Head of caudate nucleus (tissue), 42 donors: ENCODE results near the gene TYW1B.
"Not testable (repeated sequence)": the region's sequence is repeated elsewhere in the genome, so short reads cannot be mapped to it uniquely, and the experiment has no call there.

ENCODE experiments used
- DNase-seq, 42 donors: peaks; one replicate each; pipeline versions ENCODE4 v3.0.0 to v3.0.0-alpha.2; 2020 to 2021; ENCODE audit warnings: mixed read lengths in 7 of 42
- intact Hi-C: fragments of 100-400 bp; cut with DNase I; formaldehyde crosslinking; loops from one replicate; pipeline ENCODE4 v1.15.0; 2022

Gene TYW1B

GRCh38 chr7:72780289-72780894, 47.6 kb downstream of the TYW1B start:
- DNase-seq, intact Hi-C loops: not testable (repeated sequence)

- intact Hi-C loops, DNase-seq: not testable (repeated sequence)
Measured at GRCh38 chr7:72777167-72777566, 50.8 kb downstream of the TYW1B start.

GRCh38 chr7:72772627-72773026, 55.4 kb downstream of the TYW1B start:
- intact Hi-C loops, DNase-seq: not testable (repeated sequence)

GRCh38 chr7:72766994-72767393, 61.0 kb downstream of the TYW1B start:
- DNase-seq, intact Hi-C loops: not testable (repeated sequence)

- intact Hi-C loops = no loop called here
- DNase-seq = no peak
Measured at GRCh38 chr7:72760602-72761001, 67.4 kb downstream of the TYW1B start.

GRCh38 chr7:72754312-72754711, 73.7 kb downstream of the TYW1B start:
- intact Hi-C loops = no loop called here
- no peak for DNase-seq

GRCh38 chr7:72753781-72754180, 74.2 kb downstream of the TYW1B start:
- intact Hi-C loops = no loop called here
- no peak for DNase-seq

GRCh38 chr7:72753229-72753628, 74.8 kb downstream of the TYW1B start:
- DNase-seq, intact Hi-C loops: not testable (repeated sequence)

- intact Hi-C loops = no loop called here
- DNase-seq = peak in 3 of 42 donors; percentile 5 to 41 (median 30)
Measured at GRCh38 chr7:72751978-72752377, 76.0 kb downstream of the TYW1B start.

- no peak for DNase-seq
- intact Hi-C loops = no loop called here
Measured at GRCh38 chr7:72751378-72751777, 76.6 kb downstream of the TYW1B start.

GRCh38 chr7:72748649-72749048, 79.4 kb downstream of the TYW1B start:
- DNase-seq, intact Hi-C loops: not testable (repeated sequence)

- intact Hi-C loops, DNase-seq: not testable (repeated sequence)
Measured at GRCh38 chr7:72744244-72744926, 83.6 kb downstream of the TYW1B start.

GRCh38 chr7:72743801-72744200, 84.2 kb downstream of the TYW1B start:
- intact Hi-C loops, DNase-seq: not testable (repeated sequence)

GRCh38 chr7:72739716-72740115, 88.3 kb downstream of the TYW1B start:
- DNase-seq, intact Hi-C loops: not testable (repeated sequence)

GRCh38 chr7:72735855-72736254, 92.1 kb downstream of the TYW1B start:
- intact Hi-C loops, DNase-seq: not testable (repeated sequence)

- DNase-seq, intact Hi-C loops: not testable (repeated sequence)
Measured at GRCh38 chr7:72730815-72731214, 97.2 kb downstream of the TYW1B start.

GRCh38 chr7:72730384-72730783, 97.6 kb downstream of the TYW1B start:
- DNase-seq, intact Hi-C loops: not testable (repeated sequence)

- intact Hi-C loops, DNase-seq: not testable (repeated sequence)
Measured at GRCh38 chr7:72729130-72729529, 98.9 kb downstream of the TYW1B start.

GRCh38 chr7:72722694-72723093, 105.3 kb downstream of the TYW1B start:
- DNase-seq, intact Hi-C loops: not testable (repeated sequence)

- DNase-seq, intact Hi-C loops: not testable (repeated sequence)
Measured at GRCh38 chr7:72720890-72721289, 107.1 kb downstream of the TYW1B start.
